Stomach (tissue), 9 donors: ENCODE results near the gene ZBP1. TPM values are rescaled to one million over a fixed set of nuclear protein-coding genes. Genes with fewer than 3 reads are reported as not detected.

Source experiments
- DNase-seq, 2 donors: peaks; one replicate each; pipeline versions ENCODE4 v3.0.0 to v3.0.0-alpha.2; 2013 to 2019
- H3K27ac ChIP-seq, 5 donors: fragments of 200-600 bp in 4 of 5; sonication (generic) in 4 of 5; one replicate each; pipeline ENCODE4 v1.5.1; 2013 to 2019; ENCODE audit warnings: mild to moderate bottlenecking in 1 of 5, moderate library complexity in 1 of 5
- H3K27me3 ChIP-seq, 3 donors: fragments of 200-600 bp; sonication (generic); one replicate each; pipeline ENCODE4 v1.5.1; 2017 to 2019; ENCODE audit warnings: mixed run types in 1 of 3
- H3K36me3 ChIP-seq, 4 donors: fragments of 200-600 bp; sonication (generic); 1 replicate in 3 of 4; 2 replicates in 1 of 4; pipeline ENCODE4 v1.5.1; 2016 to 2019
- H3K4me1 ChIP-seq, 4 donors: fragments of 200-600 bp; sonication (generic); one replicate each; pipeline ENCODE4 v1.5.1; 2016 to 2019
- H3K4me3 ChIP-seq, 4 donors: fragments of 200-600 bp; sonication (generic) in 3 of 4; one replicate each; pipeline ENCODE4 v1.5.1; 2016 to 2019; ENCODE audit warnings: mild to moderate bottlenecking in 1 of 4
- H3K9me3 ChIP-seq, 4 donors: fragments of 200-600 bp; sonication (generic); one replicate each; pipeline ENCODE4 v1.5.1; 2016 to 2019
- EP300 ChIP-seq: sonication (generic); formaldehyde crosslinking; IDR thresholded peaks from one replicate; pipeline ENCODE4 v1.6.1; 2017; ENCODE audit warnings: antibody characterized with exemption
- POLR2A ChIP-seq, 4 donors: fragments of 450-650 bp; IDR thresholded peaks; one replicate each; pipeline ENCODE4 v1.6.1; 2016; ENCODE audit warnings: antibody characterized with exemption in 4 of 4, control low read depth in 2 of 4, mild to moderate bottlenecking in 1 of 4, moderate library complexity in 1 of 4
- POLR2AphosphoS5 ChIP-seq, 3 donors: sonication (generic); formaldehyde crosslinking; IDR thresholded peaks; one replicate each; pipeline ENCODE4 v1.6.1; 2016; ENCODE audit warnings: antibody characterized with exemption in 3 of 3
- WGBS, 5 donors: extraction: QIAGEN DNeasy Blood & Tissue Kit in 3 of 5; methylation state at CpG; one replicate each; pipeline versions ENCODE4 v1.1.5 to v1.1.7; 2013 to 2018; 5-methylcytosine and 5-hydroxymethylcytosine counted together
- intact Hi-C: fragments of 100-400 bp; cut with DNase I; formaldehyde crosslinking; loops from one replicate; pipeline ENCODE4 v1.15.1; 2023; ENCODE audit warnings: low total_unique reads
- polyA plus RNA-seq, 3 donors: library from polyadenylated mRNA; stranded (reverse); fragments of 200-250 nt; gene quantifications; one replicate each; pipeline ENCODE4 v1.2.3, GENCODE V29; 2013
- total RNA-seq, 5 donors: library from RNA; depleted of rRNA; stranded (reverse); fragments of >200 nt; gene quantifications; one replicate each; pipeline versions ENCODE4 v1.1.0 to v1.2.3, GENCODE V29; 2014 to 2016
- TF ChIP-seq, protein P1 (sequence below), 7 experiments: fragments of 450-650 bp in 4 of 7; fragments of 200-600 bp in 3 of 7; sonication (generic) in 3 of 7; IDR thresholded peaks; one replicate each; pipeline ENCODE4 v1.5.1; 2016 to 2019; ENCODE audit warnings: antibody characterized with exemption in 7 of 7, control low read depth in 2 of 7, mild to moderate bottlenecking in 1 of 7
- donor health status: healthy with polysubstance abuse.
- donor health status: Bipolar disorder and iron deficiency.
- donor health status: healthy.

Gene ZBP1
- total and polyA plus RNA-seq, 8 donors = 0.37 to 0.60 TPM; not detected in 6

DNA sequence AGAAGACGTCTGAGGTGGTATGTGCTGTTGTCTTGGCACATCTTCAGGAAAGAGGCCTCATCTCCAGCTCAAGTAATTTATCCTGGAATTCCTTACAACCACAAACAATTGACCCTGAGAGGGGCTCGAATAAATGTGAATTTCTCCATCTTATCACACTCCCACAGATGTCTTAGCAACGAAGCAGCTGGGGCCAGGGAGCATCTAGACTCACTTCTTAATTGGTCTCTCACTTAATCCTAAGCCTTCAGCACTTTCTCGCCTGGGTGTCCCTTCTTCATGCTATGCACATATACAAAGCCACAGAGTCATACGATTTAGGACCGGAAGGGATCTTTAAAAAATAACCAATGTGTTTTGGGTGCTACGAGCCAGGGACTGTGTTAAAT lies 32.2 kb downstream of the ZBP1 start:
- 82 to 90% (median 83%) methylated on average over 7 of the region's 7 CpGs for WGBS, 5 donors

DNA sequence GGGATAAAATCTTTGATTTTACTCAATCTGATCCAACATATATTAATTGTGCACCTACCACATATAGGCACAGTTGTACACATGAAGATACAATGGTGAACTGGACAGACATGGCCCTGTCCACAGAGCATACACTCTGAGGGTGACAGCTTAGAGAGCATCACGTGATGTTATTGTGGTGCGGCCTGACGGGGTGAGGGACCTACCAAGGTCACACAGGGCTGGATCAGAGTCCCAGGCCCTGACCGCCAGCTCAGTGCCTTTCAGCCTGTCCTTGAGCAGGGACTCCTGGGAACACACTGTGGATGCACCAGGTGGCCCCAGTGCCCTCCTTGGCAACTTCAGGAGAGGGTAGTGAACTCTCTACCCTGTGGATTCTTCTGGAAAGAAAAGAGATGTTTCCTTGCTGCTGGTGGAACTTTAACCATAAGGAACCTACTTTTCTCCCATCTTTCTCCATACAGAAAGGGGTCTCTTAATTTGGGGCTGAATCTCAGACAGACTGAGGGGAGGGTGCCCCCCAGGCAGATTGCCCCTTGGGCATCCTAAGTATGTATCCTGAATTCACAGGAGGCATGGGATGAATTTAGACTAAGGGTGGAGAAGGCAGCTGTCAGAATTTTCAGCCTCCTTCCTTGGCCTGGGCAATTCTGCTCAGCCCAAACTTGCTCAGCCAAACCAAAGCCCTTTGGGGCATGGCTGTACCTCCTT lies 32.8 kb downstream of the ZBP1 start:
- no peaks in the 10 kb centered on the region for H3K36me3 ChIP-seq
- DNase-seq = no peak
- WGBS, 5 donors = 83 to 95% (median 93%) methylated on average over 4 of the region's 4 CpGs
- intact Hi-C loops = no loop called here
- H3K4me3 ChIP-seq = no peak overlapping the region
- H3K27ac ChIP-seq = no peak overlapping the region
- H3K4me1 ChIP-seq = peaks cover 4 to 19% (median 13%) of the 10 kb centered on the region in 4 donors
- TF ChIP-seq, protein P1, sequence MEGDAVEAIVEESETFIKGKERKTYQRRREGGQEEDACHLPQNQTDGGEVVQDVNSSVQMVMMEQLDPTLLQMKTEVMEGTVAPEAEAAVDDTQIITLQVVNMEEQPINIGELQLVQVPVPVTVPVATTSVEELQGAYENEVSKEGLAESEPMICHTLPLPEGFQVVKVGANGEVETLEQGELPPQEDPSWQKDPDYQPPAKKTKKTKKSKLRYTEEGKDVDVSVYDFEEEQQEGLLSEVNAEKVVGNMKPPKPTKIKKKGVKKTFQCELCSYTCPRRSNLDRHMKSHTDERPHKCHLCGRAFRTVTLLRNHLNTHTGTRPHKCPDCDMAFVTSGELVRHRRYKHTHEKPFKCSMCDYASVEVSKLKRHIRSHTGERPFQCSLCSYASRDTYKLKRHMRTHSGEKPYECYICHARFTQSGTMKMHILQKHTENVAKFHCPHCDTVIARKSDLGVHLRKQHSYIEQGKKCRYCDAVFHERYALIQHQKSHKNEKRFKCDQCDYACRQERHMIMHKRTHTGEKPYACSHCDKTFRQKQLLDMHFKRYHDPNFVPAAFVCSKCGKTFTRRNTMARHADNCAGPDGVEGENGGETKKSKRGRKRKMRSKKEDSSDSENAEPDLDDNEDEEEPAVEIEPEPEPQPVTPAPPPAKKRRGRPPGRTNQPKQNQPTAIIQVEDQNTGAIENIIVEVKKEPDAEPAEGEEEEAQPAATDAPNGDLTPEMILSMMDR (IDR thresholded peaks at IDR 0.05) = no peak
- TF ChIP-seq POLR2A (IDR thresholded peaks at IDR 0.05) = no peak
- TF ChIP-seq EP300 = no peak
- no peak for TF ChIP-seq POLR2AphosphoS5 (IDR thresholded peaks at IDR 0.05)
- H3K9me3 ChIP-seq = peaks cover 0 to 13% (median 9%) of the 10 kb centered on the region in 4 donors
- peaks cover 0 to 14% (median 0%) of the 10 kb centered on the region in 3 donors for H3K27me3 ChIP-seq

More for the DNA sequence above, 32.2 kb downstream of the ZBP1 start:
- H3K36me3 ChIP-seq = no peaks in the 10 kb centered on the region
- intact Hi-C loops = no loop called here
- no peak overlapping the region for H3K27ac ChIP-seq
- no peak overlapping the region for H3K4me3 ChIP-seq
- peaks cover 0 to 11% (median 0%) of the 10 kb centered on the region in 3 donors for H3K27me3 ChIP-seq
- no peak for DNase-seq
- TF ChIP-seq POLR2AphosphoS5 (IDR thresholded peaks at IDR 0.05) = no peak
- no peak for TF ChIP-seq POLR2A (IDR thresholded peaks at IDR 0.05)
- no peak for TF ChIP-seq EP300
- TF ChIP-seq, protein P1 (IDR thresholded peaks at IDR 0.05) = no peak
- H3K4me1 ChIP-seq = peaks cover 0 to 14% (median 8%) of the 10 kb centered on the region in 4 donors
- H3K9me3 ChIP-seq = peaks cover 0 to 13% (median 9%) of the 10 kb centered on the region in 4 donors

DNA sequence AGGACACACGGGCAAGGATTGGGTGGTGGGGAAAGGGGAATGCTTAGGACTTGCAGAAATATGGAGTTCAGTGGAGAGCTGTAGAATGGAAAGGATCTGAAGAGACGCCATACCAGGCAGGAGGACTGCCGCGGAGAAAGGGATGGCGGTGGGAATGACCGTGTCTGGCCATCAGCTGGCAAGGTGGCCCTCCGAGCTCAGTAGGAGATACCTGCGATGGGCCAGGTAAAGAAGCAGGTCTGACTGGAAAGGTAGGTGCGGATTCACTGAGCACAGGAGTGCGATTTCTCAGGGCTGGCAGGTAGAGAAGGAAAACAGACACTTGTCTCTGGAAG lies 33.3 kb downstream of the ZBP1 start:
- no peak overlapping the region for H3K4me3 ChIP-seq
- 81 to 89% (median 86%) methylated on average over 10 of the region's 10 CpGs for WGBS, 5 donors
- H3K27me3 ChIP-seq = peaks cover 0 to 19% (median 5%) of the 10 kb centered on the region in 3 donors
- H3K27ac ChIP-seq = no peak overlapping the region
- intact Hi-C loops = no loop called here
- H3K4me1 ChIP-seq = peaks cover 10 to 25% (median 18%) of the 10 kb centered on the region in 4 donors
- no peak for DNase-seq
- H3K36me3 ChIP-seq = no peaks in the 10 kb centered on the region
- H3K9me3 ChIP-seq = peaks cover 0 to 13% (median 9%) of the 10 kb centered on the region in 4 donors
- TF ChIP-seq POLR2AphosphoS5 (IDR thresholded peaks at IDR 0.05) (no peak), POLR2A (IDR thresholded peaks at IDR 0.05) (no peak), EP300 (no peak)
- TF ChIP-seq, protein P1 (IDR thresholded peaks at IDR 0.05) = no peak

DNA sequence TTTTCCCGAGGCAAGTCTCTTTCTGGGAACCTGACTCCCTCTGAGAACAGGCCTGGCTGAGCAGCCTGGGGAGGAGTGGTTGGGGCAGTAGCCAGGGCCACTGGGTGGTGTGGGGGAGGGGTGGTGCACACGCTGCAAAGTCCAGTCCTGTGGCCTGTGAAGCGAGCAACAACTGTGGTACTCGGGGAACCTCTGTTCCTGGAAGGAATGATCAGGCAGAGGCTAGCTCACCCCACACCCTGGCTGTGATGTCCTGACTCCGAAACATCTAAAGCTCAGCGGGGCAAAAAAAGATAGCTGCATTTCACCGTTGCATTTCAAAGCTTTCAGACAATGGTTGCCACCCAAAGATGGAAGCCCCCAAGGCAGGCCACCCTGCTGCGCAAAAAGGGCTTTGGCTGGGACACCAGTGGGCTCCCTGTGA lies 33.8 kb downstream of the ZBP1 start:
- Histone ChIP-seq H3K27me3 (peaks cover 0 to 24% (median 5%) of the 10 kb centered on the region in 3 donors), H3K4me1 (peaks cover 12 to 30% (median 22%) of the 10 kb centered on the region in 4 donors), H3K9me3 (peaks cover 0 to 13% (median 9%) of the 10 kb centered on the region in 4 donors), H3K36me3 (no peaks in the 10 kb centered on the region), H3K4me3 (no peak overlapping the region), H3K27ac (no peak overlapping the region)
- peak in 1 of 2 donors; percentile 54 for DNase-seq
- intact Hi-C loops = no loop called here
- TF ChIP-seq EP300 (no peak), POLR2AphosphoS5 (IDR thresholded peaks at IDR 0.05) (no peak), POLR2A (IDR thresholded peaks at IDR 0.05) (no peak)
- TF ChIP-seq, protein P1 (IDR thresholded peaks at IDR 0.05) = no peak
- WGBS, 5 donors = 50 to 62% (median 52%) methylated on average over 8 of the region's 8 CpGs
